Brain microvascular endothelial cell (primary cell): ENCODE measurements around the gene OR4E2.

Source experiments
- DNase-seq: peaks from one replicate; pipeline ENCODE4 v3.0.0-alpha.2; 2020
- H3K27ac ChIP-seq: fragments of 250-450 bp; sonication (Bioruptor Pico); 2 replicates; pipeline ENCODE4 v1.5.1; 2020; ENCODE audit warnings: mild to moderate bottlenecking, moderate library complexity
- H3K27me3 ChIP-seq: fragments of 250-450 bp; sonication (Bioruptor Pico); replicated peaks from 2 replicates; pipeline ENCODE4 v1.5.1; 2020; ENCODE audit warnings: mild to moderate bottlenecking
- H3K36me3 ChIP-seq: fragments of 250-450 bp; sonication (Bioruptor Pico); replicated peaks from 2 replicates; pipeline ENCODE4 v1.5.1; 2020; ENCODE audit warnings: mild to moderate bottlenecking
- H3K4me3 ChIP-seq: 2 replicates; pipeline ENCODE4 v1.5.1; 2011; ENCODE audit warnings: low read depth, mild to moderate bottlenecking, control low read depth, low read length, moderate library complexity
- CTCF ChIP-seq: IDR thresholded peaks from 2 replicates; pipeline ENCODE4 v1.5.1; 2011; ENCODE audit warnings: low read depth, mild to moderate bottlenecking, moderate library complexity, low read length, control low read depth, inconsistent platforms; ENCODE audit errors: missing control alignments
- in situ Hi-C: cut with HindIII; loops from 2 replicates; pipeline ENCODE4 v1.10.0; 2017; ENCODE audit warnings: low sequenced_read_pairs, low pct_ligation_motif_present

OR4E2 gene

DNA sequence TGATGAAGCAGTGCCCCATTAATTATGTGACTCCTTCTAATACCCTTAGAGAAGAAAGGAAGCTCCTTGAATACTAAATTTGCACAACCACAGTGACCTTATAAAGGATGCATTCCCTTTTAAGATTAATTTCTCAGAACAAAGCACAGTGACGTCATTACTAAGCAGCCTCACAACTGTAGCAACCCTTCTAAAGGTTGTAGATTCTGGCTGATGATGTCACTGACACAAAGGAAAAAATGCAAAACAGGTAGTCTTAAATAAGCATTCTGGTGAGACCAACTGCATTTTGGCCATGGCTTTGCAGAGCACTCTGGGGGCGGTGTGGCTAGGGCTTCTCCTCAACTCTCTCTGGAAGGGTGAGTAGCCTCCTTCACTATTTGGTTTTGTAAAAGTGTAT is 58.4 kb downstream of the OR4E2 start:
- Histone ChIP-seq H3K4me3 (no peak overlapping the region), H3K27ac (no peak overlapping the region)
- DNase-seq, result no peak

DNA sequence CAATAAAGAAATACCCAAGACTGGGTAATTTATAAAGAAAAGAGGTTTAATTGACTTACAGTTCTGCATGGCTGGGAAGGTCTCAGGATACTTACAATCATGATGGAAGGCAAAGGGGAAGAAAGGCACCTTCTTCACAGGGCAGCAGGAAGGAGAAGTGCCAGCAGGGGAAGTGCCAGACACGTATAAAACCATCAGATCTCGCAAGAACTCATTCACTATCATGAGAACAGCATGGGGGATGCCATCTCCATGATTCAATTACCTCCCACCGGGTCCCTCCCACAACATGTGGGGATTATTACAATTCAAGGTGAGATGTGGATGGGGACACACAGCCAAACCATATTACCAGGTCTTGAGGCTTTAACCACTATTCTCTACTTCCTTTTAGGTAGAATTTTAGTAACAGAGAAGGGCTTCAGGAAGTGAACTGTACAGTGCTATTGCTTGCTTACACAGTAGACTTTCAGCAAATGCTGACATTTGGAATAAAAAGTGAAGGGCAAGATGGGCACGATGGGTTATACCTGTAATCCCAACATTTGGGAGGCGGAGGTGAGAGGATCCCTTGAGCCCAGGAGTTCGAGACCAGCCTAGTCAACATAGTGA is 60.8 kb downstream of the OR4E2 start:
- Histone ChIP-seq H3K27me3 (no peaks in the 10 kb centered on the region), H3K4me3 (no peak overlapping the region), H3K27ac (no peak overlapping the region), H3K36me3 (no peaks in the 10 kb centered on the region)
- no peak for TF ChIP-seq CTCF
- DNase-seq, result no peak
- in situ Hi-C loops, result no loop called here

More for the DNA sequence above, 58.4 kb downstream of the OR4E2 start:
- Histone ChIP-seq H3K36me3 (no peaks in the 10 kb centered on the region), H3K27me3 (no peaks in the 10 kb centered on the region)
- in situ Hi-C loops, result no loop called here
- TF ChIP-seq CTCF, result no peak
